Stomach (tissue), 4 donors: Measurements from ENCODE around the gene PLCB1.

ENCODE experiments used
- EP300 ChIP-seq: sonication (generic); formaldehyde crosslinking; IDR thresholded peaks from one replicate; pipeline ENCODE4 v1.6.1; 2017; ENCODE audit warnings: antibody characterized with exemption
- POLR2AphosphoS5 ChIP-seq, 3 donors: sonication (generic); formaldehyde crosslinking; IDR thresholded peaks; one replicate each; pipeline ENCODE4 v1.6.1; 2016; ENCODE audit warnings: antibody characterized with exemption in 3 of 3
- TF ChIP-seq, protein P1 (sequence below), 7 experiments: fragments of 450-650 bp in 4 of 7; fragments of 200-600 bp in 3 of 7; sonication (generic) in 3 of 7; IDR thresholded peaks; one replicate each; pipeline ENCODE4 v1.5.1; 2016 to 2019; ENCODE audit warnings: antibody characterized with exemption in 7 of 7, control low read depth in 2 of 7, mild to moderate bottlenecking in 1 of 7

DNA sequence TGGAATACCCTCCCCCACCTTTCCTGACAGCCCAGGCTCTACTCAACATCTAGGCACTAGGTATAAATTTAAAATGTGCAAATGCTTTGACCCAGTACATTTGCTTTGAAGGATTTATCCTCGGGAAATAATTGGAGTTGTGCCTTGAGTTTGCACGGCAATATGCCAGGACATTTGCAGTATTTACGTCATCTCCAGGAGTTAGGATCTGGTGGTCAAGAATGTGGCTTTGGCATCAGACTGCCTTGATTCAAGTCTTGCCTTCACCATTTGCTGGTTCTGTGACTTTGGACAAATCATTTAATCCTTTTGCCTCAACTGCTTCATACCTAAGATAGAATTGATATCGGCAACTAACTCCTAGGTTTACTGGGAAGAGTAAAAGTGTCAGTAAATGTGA is 169.6 kb downstream of the PLCB1 start:
- TF ChIP-seq, protein P1, sequence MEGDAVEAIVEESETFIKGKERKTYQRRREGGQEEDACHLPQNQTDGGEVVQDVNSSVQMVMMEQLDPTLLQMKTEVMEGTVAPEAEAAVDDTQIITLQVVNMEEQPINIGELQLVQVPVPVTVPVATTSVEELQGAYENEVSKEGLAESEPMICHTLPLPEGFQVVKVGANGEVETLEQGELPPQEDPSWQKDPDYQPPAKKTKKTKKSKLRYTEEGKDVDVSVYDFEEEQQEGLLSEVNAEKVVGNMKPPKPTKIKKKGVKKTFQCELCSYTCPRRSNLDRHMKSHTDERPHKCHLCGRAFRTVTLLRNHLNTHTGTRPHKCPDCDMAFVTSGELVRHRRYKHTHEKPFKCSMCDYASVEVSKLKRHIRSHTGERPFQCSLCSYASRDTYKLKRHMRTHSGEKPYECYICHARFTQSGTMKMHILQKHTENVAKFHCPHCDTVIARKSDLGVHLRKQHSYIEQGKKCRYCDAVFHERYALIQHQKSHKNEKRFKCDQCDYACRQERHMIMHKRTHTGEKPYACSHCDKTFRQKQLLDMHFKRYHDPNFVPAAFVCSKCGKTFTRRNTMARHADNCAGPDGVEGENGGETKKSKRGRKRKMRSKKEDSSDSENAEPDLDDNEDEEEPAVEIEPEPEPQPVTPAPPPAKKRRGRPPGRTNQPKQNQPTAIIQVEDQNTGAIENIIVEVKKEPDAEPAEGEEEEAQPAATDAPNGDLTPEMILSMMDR (IDR thresholded peaks at IDR 0.05) = no peak
- TF ChIP-seq EP300 (no peak), POLR2AphosphoS5 (IDR thresholded peaks at IDR 0.05) (no peak)
